ENCODE measurements around the gene STAT4. TPM values are rescaled to one million over a fixed set of nuclear protein-coding genes. Genes with fewer than 3 reads are reported as not detected.

The STAT4 gene
- polyA plus RNA-seq, 2 donors, result 0.67 to 0.75 TPM

DNA sequence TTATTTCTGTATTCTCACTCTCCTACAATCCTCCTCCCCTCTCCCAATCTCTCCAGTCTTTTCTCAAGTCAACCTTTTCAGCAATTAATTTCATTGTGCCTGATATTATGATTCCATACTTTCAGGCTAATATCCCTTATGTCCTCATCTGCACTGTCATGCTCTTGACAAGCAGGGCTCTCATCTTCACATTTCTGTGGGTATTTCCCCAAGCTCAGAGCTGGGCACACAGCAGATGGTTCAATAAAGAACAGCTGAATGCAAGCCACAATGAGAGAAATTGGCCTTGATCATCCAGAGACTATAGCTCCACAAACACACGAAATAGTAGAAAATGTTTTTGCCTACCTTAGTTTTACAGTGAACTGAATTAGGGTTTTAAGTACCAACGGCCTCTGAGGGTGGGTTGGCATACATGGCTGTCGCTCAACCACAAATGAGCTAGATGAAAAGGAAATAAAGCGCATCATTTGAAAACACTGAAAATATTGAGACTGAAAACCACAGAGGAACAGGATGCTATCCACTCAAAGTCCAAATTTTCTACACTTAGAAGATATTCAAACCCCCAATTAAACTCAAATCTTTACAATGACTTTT is 89.3 kb downstream of the STAT4 start:
- Histone ChIP-seq H3K27ac (ENCODE audit: low read depth in 2 of 2, low read length in 1 of 2) (no peak overlapping the region), H3K36me3 (ENCODE audit: control insufficient read depth in 2 of 2, insufficient read depth in 2 of 2, low read length in 1 of 2) (no peaks in the 10 kb centered on the region), H3K27me3 (ENCODE audit: control insufficient read depth in 1 of 2, insufficient read depth in 2 of 2, low read length in 2 of 2) (no peaks in the 10 kb centered on the region), H3K4me3 (ENCODE audit: low read depth in 1 of 2, low read length in 2 of 2) (no peak overlapping the region), H3K9me3 (ENCODE audit: control insufficient read depth in 2 of 2, insufficient read depth in 1 of 2, low read depth in 1 of 2, low read length in 1 of 2) (no peaks in the 10 kb centered on the region), H3K4me1 (ENCODE audit: control insufficient read depth in 2 of 2, insufficient read depth in 2 of 2, low read length in 1 of 2) (no peaks in the 10 kb centered on the region)
- WGBS, 2 donors, result 76 to 81% methylated on average over 4 of the region's 4 CpGs

DNA sequence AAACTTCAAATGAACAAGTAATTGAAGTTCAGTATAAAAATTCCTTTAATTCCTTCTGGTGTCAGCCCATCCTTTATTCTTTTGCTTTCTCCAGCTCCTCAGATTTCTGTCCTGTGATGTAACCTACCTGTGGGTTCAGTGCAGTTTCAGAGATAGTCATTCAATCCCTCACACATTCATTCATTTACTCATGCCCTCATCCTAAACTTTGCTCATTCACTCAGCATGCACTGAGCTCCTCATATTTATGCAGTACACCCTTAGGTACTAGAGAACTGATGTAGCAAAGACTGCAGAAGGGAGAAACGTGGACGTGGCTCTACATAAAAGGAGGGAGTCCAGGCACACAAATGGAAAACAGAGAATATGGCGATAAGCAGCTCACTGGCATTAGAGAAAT is 91.5 kb downstream of the STAT4 start:
- 89 to 90% methylated on average over 3 of the region's 3 CpGs for WGBS, 2 donors
- Histone ChIP-seq H3K9me3 (ENCODE audit: control insufficient read depth in 2 of 2, insufficient read depth in 1 of 2, low read depth in 1 of 2, low read length in 1 of 2) (no peaks in the 10 kb centered on the region), H3K4me3 (ENCODE audit: low read depth in 1 of 2, low read length in 2 of 2) (no peak overlapping the region), H3K27me3 (ENCODE audit: control insufficient read depth in 1 of 2, insufficient read depth in 2 of 2, low read length in 2 of 2) (no peaks in the 10 kb centered on the region), H3K27ac (ENCODE audit: low read depth in 2 of 2, low read length in 1 of 2) (no peak overlapping the region), H3K4me1 (ENCODE audit: control insufficient read depth in 2 of 2, insufficient read depth in 2 of 2, low read length in 1 of 2) (no peaks in the 10 kb centered on the region), H3K36me3 (ENCODE audit: control insufficient read depth in 2 of 2, insufficient read depth in 2 of 2, low read length in 1 of 2) (no peaks in the 10 kb centered on the region)

- Histone ChIP-seq H3K27me3 (ENCODE audit: control insufficient read depth in 1 of 2, insufficient read depth in 2 of 2, low read length in 2 of 2) (no peaks in the 10 kb centered on the region), H3K36me3 (ENCODE audit: control insufficient read depth in 2 of 2, insufficient read depth in 2 of 2, low read length in 1 of 2) (no peaks in the 10 kb centered on the region), H3K27ac (ENCODE audit: low read depth in 2 of 2, low read length in 1 of 2) (no peak overlapping the region), H3K4me1 (ENCODE audit: control insufficient read depth in 2 of 2, insufficient read depth in 2 of 2, low read length in 1 of 2) (no peaks in the 10 kb centered on the region), H3K4me3 (ENCODE audit: low read depth in 1 of 2, low read length in 2 of 2) (no peak overlapping the region), H3K9me3 (ENCODE audit: control insufficient read depth in 2 of 2, insufficient read depth in 1 of 2, low read depth in 1 of 2, low read length in 1 of 2) (no peaks in the 10 kb centered on the region)
- 77 to 78% methylated on average over 2 of the region's 2 CpGs for WGBS, 2 donors
These were observed 94.6 kb downstream of the STAT4 start for GRCh38 chr2:191056228-191056627.

DNA sequence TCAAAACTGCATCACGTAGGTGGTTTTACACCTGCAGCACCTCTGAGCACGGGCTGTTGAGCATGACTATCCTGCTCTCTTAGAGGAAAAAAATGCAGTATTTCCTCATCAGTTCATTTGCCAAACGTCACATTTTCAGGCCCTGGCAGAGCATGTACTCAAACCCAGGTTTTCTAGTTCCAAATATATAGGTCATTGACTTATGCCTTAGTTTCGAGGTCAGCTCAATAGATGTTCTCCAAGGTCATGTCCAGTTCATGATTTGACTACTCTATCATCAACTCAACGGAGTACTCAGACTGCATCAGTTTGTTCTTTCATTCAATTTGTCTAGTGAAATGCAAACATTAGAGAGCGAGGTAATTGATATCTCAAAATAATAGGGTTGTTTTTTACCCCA is 97.5 kb downstream of the STAT4 start:
- Histone ChIP-seq H3K27me3 (ENCODE audit: control insufficient read depth in 1 of 2, insufficient read depth in 2 of 2, low read length in 2 of 2) (no peaks in the 10 kb centered on the region), H3K9me3 (ENCODE audit: control insufficient read depth in 2 of 2, insufficient read depth in 1 of 2, low read depth in 1 of 2, low read length in 1 of 2) (no peaks in the 10 kb centered on the region), H3K4me1 (ENCODE audit: control insufficient read depth in 2 of 2, insufficient read depth in 2 of 2, low read length in 1 of 2) (no peaks in the 10 kb centered on the region), H3K36me3 (ENCODE audit: control insufficient read depth in 2 of 2, insufficient read depth in 2 of 2, low read length in 1 of 2) (no peaks in the 10 kb centered on the region), H3K27ac (ENCODE audit: low read depth in 2 of 2, low read length in 1 of 2) (no peak overlapping the region), H3K4me3 (ENCODE audit: low read depth in 1 of 2, low read length in 2 of 2) (no peak overlapping the region)
- WGBS, 2 donors, result 78 to 79% methylated on average over 6 of the region's 6 CpGs

DNA sequence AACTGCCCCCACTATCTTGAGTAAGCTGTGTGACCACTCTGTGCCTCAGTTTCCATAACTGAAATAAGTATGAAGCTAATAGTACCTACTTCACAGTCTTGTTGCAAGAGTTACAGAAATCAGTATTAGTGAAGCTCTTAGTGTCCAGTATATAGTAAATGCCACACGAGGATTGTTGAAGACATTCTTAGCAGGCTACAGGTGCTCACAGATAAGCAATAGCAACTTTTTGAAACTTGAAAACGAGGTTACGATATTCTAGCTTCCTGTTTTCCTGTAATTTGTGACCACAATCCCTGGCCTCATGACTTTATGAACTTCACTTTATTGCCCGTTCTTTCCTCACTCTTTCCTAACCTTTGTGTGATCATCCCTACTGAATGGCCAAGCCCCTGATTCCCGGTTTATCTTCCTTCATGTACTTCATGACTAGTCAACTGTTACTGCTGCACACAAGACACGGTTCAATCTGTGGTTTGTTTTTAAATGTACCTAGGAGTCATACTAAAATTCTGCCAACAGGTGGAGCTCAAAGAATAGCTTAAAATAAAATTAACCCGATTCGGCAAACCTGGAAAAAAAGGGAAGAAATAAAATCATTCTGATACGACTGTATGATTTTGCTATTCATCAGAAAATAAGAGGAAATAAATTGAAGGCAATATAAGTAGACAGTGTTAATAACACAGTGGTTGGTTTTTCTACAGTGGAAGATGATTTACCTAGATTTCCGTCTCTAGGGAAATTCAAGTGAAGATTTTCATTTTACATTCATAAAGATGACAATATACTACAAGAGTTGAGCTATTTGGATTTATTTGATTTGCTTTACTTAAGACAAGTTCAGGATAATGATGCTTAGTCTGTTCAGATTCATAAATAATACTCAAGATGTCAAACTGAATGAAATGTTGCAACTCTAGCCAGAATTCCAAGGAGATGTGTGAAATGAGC is 98.7 kb downstream of the STAT4 start:
- Histone ChIP-seq H3K27me3 (ENCODE audit: control insufficient read depth in 1 of 2, insufficient read depth in 2 of 2, low read length in 2 of 2) (no peaks in the 10 kb centered on the region), H3K27ac (ENCODE audit: low read depth in 2 of 2, low read length in 1 of 2) (no peak overlapping the region), H3K4me3 (ENCODE audit: low read depth in 1 of 2, low read length in 2 of 2) (no peak overlapping the region), H3K4me1 (ENCODE audit: control insufficient read depth in 2 of 2, insufficient read depth in 2 of 2, low read length in 1 of 2) (no peaks in the 10 kb centered on the region), H3K36me3 (ENCODE audit: control insufficient read depth in 2 of 2, insufficient read depth in 2 of 2, low read length in 1 of 2) (no peaks in the 10 kb centered on the region), H3K9me3 (ENCODE audit: control insufficient read depth in 2 of 2, insufficient read depth in 1 of 2, low read depth in 1 of 2, low read length in 1 of 2) (no peaks in the 10 kb centered on the region)
- WGBS, 2 donors, result 28% methylated on average over 10 of the region's 10 CpGs

- 67 to 78% methylated on average over 3 of the region's 3 CpGs for WGBS, 2 donors
- H3K4me3 ChIP-seq (ENCODE audit: low read depth in 1 of 2, low read length in 2 of 2), result no peak overlapping the region
- no peaks in the 10 kb centered on the region for H3K36me3 ChIP-seq (ENCODE audit: control insufficient read depth in 2 of 2, insufficient read depth in 2 of 2, low read length in 1 of 2)
- no peaks in the 10 kb centered on the region for H3K4me1 ChIP-seq (ENCODE audit: control insufficient read depth in 2 of 2, insufficient read depth in 2 of 2, low read length in 1 of 2)
- no peaks in the 10 kb centered on the region for H3K9me3 ChIP-seq (ENCODE audit: control insufficient read depth in 2 of 2, insufficient read depth in 1 of 2, low read depth in 1 of 2, low read length in 1 of 2)
- no peak overlapping the region for H3K27ac ChIP-seq (ENCODE audit: low read depth in 2 of 2, low read length in 1 of 2)
- H3K27me3 ChIP-seq (ENCODE audit: control insufficient read depth in 1 of 2, insufficient read depth in 2 of 2, low read length in 2 of 2), result no peaks in the 10 kb centered on the region
These were observed 99.6 kb downstream of the STAT4 start for GRCh38 chr2:191051177-191051576.

GRCh38 chr2:191050640-191050987 is 100.2 kb downstream of the STAT4 start:
- Histone ChIP-seq H3K27ac (ENCODE audit: low read depth in 2 of 2, low read length in 1 of 2) (no peak overlapping the region), H3K27me3 (ENCODE audit: control insufficient read depth in 1 of 2, insufficient read depth in 2 of 2, low read length in 2 of 2) (no peaks in the 10 kb centered on the region), H3K9me3 (ENCODE audit: control insufficient read depth in 2 of 2, insufficient read depth in 1 of 2, low read depth in 1 of 2, low read length in 1 of 2) (no peaks in the 10 kb centered on the region), H3K4me3 (ENCODE audit: low read depth in 1 of 2, low read length in 2 of 2) (no peak overlapping the region), H3K4me1 (ENCODE audit: control insufficient read depth in 2 of 2, insufficient read depth in 2 of 2, low read length in 1 of 2) (no peaks in the 10 kb centered on the region), H3K36me3 (ENCODE audit: control insufficient read depth in 2 of 2, insufficient read depth in 2 of 2, low read length in 1 of 2) (no peaks in the 10 kb centered on the region)
- 35 to 40% methylated on average over 1 of the region's 1 CpG for WGBS, 2 donors

- Histone ChIP-seq H3K4me3 (ENCODE audit: low read depth in 1 of 2, low read length in 2 of 2) (no peak overlapping the region), H3K9me3 (ENCODE audit: control insufficient read depth in 2 of 2, insufficient read depth in 1 of 2, low read depth in 1 of 2, low read length in 1 of 2) (no peaks in the 10 kb centered on the region), H3K36me3 (ENCODE audit: control insufficient read depth in 2 of 2, insufficient read depth in 2 of 2, low read length in 1 of 2) (no peaks in the 10 kb centered on the region), H3K4me1 (ENCODE audit: control insufficient read depth in 2 of 2, insufficient read depth in 2 of 2, low read length in 1 of 2) (no peaks in the 10 kb centered on the region), H3K27ac (ENCODE audit: low read depth in 2 of 2, low read length in 1 of 2) (no peak overlapping the region), H3K27me3 (ENCODE audit: control insufficient read depth in 1 of 2, insufficient read depth in 2 of 2, low read length in 2 of 2) (no peaks in the 10 kb centered on the region)
- 56 to 58% methylated on average over 4 of the region's 4 CpGs for WGBS, 2 donors
These were observed 100.8 kb downstream of the STAT4 start for GRCh38 chr2:191049728-191050639.

- Histone ChIP-seq H3K4me3 (ENCODE audit: low read depth in 1 of 2, low read length in 2 of 2) (no peak overlapping the region), H3K9me3 (ENCODE audit: control insufficient read depth in 2 of 2, insufficient read depth in 1 of 2, low read depth in 1 of 2, low read length in 1 of 2) (no peaks in the 10 kb centered on the region), H3K36me3 (ENCODE audit: control insufficient read depth in 2 of 2, insufficient read depth in 2 of 2, low read length in 1 of 2) (no peaks in the 10 kb centered on the region), H3K27ac (ENCODE audit: low read depth in 2 of 2, low read length in 1 of 2) (no peak overlapping the region), H3K27me3 (ENCODE audit: control insufficient read depth in 1 of 2, insufficient read depth in 2 of 2, low read length in 2 of 2) (no peaks in the 10 kb centered on the region), H3K4me1 (ENCODE audit: control insufficient read depth in 2 of 2, insufficient read depth in 2 of 2, low read length in 1 of 2) (no peaks in the 10 kb centered on the region)
- 90 to 92% methylated on average over 3 of the region's 3 CpGs for WGBS, 2 donors
These were observed 102.7 kb downstream of the STAT4 start for GRCh38 chr2:191048073-191048472.
